GM12891 (cell line): ENCODE results near the gene CDC7.

Experiments
- POLR2A ChIP-seq: IDR thresholded peaks from 2 replicates; pipeline ENCODE4 v1.6.1; 2011; ENCODE audit warnings: low read depth, low read length, control low read depth
- POLR2AphosphoS5 ChIP-seq: IDR thresholded peaks from 2 replicates; pipeline ENCODE4 v1.6.1; 2011; ENCODE audit warnings: low read depth, low read length, control low read depth
- TAF1 ChIP-seq: IDR thresholded peaks from 2 replicates; pipeline ENCODE4 v1.6.1; 2011; ENCODE audit warnings: low read depth, low read length, control low read depth

DNA sequence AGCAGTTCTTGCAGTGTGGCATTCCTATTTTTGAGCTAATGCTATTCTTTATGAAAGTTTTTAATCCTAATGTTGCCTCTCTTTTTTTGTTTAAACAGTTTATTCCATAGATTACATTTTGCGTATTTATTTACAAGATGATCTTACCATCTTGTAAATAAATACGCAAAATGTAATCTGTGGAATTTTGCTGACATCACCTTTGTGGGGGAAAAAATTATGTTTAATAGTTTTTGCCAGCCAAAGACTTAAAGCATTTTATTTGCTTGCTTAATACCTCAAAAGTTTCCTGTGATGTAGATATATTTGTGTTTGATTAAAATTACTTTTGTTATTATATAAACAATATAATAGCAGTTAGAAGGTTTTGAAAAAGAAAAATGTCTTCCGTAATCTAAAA, 15.3 kb downstream of the CDC7 start:
- TF ChIP-seq TAF1 (no peak), POLR2AphosphoS5 (no peak), POLR2A (no peak)
